ENCODE results near the gene MICAL2.

DNA sequence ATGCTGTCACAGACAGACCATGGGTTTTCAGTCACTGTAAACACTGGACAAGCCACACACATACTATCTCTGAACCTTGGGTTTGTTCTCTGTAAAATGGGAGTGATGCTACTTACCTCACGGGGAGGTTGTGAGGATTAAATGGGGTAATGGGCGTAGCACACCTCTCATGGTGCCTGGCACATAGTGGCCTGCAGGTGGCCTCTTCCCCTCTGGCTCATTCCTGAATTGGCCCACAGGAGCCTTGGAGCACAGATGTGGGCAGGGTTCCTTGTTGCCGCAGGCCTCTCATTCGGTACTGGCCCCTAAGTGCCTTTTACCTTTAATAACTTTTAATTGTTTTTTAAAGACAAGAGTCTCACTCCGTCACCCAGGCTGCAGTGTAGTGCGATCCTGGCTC, 11.7 kb downstream of the MICAL2 start:
- no peak for TF ChIP-seq BHLHE40 (IDR thresholded peaks at IDR 0.05; ENCODE audit: borderline replicate concordance in 1 of 2, low read depth in 2 of 2, low read length in 1 of 2)
- TF ChIP-seq, protein P1, sequence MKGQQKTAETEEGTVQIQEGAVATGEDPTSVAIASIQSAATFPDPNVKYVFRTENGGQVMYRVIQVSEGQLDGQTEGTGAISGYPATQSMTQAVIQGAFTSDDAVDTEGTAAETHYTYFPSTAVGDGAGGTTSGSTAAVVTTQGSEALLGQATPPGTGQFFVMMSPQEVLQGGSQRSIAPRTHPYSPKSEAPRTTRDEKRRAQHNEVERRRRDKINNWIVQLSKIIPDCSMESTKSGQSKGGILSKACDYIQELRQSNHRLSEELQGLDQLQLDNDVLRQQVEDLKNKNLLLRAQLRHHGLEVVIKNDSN (IDR thresholded peaks at IDR 0.05; ENCODE audit: borderline replicate concordance, extremely low read length, insufficient read depth, low read depth, low read length) = no peak
- no peak for TF ChIP-seq POLR2AphosphoS5 (IDR thresholded peaks at IDR 0.05; ENCODE audit: low read length)
- no peak for TF ChIP-seq GABPA (IDR thresholded peaks at IDR 0.05; ENCODE audit: low read depth)
- no peak for TF ChIP-seq POLR2A (IDR thresholded peaks at IDR 0.05; ENCODE audit: low read depth, low read length)
- TF ChIP-seq TCF12 (IDR thresholded peaks at IDR 0.05; ENCODE audit: low read depth, low read length) = no peak
- TF ChIP-seq, protein P2, sequence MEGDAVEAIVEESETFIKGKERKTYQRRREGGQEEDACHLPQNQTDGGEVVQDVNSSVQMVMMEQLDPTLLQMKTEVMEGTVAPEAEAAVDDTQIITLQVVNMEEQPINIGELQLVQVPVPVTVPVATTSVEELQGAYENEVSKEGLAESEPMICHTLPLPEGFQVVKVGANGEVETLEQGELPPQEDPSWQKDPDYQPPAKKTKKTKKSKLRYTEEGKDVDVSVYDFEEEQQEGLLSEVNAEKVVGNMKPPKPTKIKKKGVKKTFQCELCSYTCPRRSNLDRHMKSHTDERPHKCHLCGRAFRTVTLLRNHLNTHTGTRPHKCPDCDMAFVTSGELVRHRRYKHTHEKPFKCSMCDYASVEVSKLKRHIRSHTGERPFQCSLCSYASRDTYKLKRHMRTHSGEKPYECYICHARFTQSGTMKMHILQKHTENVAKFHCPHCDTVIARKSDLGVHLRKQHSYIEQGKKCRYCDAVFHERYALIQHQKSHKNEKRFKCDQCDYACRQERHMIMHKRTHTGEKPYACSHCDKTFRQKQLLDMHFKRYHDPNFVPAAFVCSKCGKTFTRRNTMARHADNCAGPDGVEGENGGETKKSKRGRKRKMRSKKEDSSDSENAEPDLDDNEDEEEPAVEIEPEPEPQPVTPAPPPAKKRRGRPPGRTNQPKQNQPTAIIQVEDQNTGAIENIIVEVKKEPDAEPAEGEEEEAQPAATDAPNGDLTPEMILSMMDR (IDR thresholded peaks at IDR 0.05 in 2 of 3, conservative IDR thresholded peaks at IDR 0.05 in 1 of 3; ENCODE audit: control insufficient read depth in 2 of 3, extremely low read depth in 1 of 3, insufficient read depth in 1 of 3, low read depth in 3 of 3, low read length in 3 of 3) = peak; percentile 26 to 41 (median 35); a peak in 4 of 6 replicates
- TF ChIP-seq HDAC6 (IDR thresholded peaks at IDR 0.05; ENCODE audit: unreplicated experiment) = no peak
- no peak for TF ChIP-seq EP300 (IDR thresholded peaks at IDR 0.05; ENCODE audit: borderline replicate concordance in 1 of 2, control insufficient read depth in 1 of 2, low read depth in 2 of 2, low read length in 2 of 2)
- no peak for TF ChIP-seq KDM1A (IDR thresholded peaks at IDR 0.05; ENCODE audit: borderline replicate concordance)
